IMR-90 (cell line): Measurements from ENCODE around the gene NCAPG2.

Source experiments
- MXI1 ChIP-seq: IDR thresholded peaks from 2 replicates; pipeline ENCODE4 v1.6.1; 2012; ENCODE audit warnings: low read depth, mild to moderate bottlenecking, low read length, moderate library complexity, borderline replicate concordance
- TF ChIP-seq, protein P1 (sequence below): conservative IDR thresholded peaks from 2 replicates; pipeline ENCODE4 v1.5.1; 2012; ENCODE audit warnings: mild to moderate bottlenecking, low read depth, low read length, improper control_type of control experiment

DNA sequence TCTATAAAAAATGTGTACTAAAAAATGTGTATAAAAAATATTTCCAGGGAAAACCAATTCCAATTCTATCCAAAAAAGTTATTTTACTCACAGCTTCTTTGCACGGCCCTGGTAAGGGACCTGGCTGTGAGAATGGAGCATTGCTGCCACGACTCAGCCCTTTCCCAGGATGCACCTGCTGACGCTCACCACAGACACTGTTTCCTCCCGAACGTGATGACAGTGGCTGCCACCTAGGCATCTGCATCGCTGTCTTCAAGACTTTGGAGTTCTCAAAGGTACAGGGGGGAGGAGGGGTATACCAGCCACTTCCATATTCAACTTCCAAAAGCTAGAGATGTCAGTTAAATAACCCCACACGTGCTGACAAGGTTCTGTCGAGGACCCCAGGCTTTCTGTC, 93.1 kb downstream of the NCAPG2 start:
- TF ChIP-seq, protein P1, sequence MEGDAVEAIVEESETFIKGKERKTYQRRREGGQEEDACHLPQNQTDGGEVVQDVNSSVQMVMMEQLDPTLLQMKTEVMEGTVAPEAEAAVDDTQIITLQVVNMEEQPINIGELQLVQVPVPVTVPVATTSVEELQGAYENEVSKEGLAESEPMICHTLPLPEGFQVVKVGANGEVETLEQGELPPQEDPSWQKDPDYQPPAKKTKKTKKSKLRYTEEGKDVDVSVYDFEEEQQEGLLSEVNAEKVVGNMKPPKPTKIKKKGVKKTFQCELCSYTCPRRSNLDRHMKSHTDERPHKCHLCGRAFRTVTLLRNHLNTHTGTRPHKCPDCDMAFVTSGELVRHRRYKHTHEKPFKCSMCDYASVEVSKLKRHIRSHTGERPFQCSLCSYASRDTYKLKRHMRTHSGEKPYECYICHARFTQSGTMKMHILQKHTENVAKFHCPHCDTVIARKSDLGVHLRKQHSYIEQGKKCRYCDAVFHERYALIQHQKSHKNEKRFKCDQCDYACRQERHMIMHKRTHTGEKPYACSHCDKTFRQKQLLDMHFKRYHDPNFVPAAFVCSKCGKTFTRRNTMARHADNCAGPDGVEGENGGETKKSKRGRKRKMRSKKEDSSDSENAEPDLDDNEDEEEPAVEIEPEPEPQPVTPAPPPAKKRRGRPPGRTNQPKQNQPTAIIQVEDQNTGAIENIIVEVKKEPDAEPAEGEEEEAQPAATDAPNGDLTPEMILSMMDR: no peak
- TF ChIP-seq MXI1: no peak
